Measurements from ENCODE around the gene RASAL2.
"Not testable (repeated sequence)": the region's sequence is repeated elsewhere in the genome, so short reads cannot be mapped to it uniquely, and the experiment has no call there.

The RASAL2 gene

GRCh38 chr1:178202546-178202945 lies 108.6 kb downstream of the RASAL2 start:
- H3K27ac ChIP-seq (ENCODE audit: low read depth, low read length); H3K4me1 ChIP-seq (ENCODE audit: insufficient read depth, low read length): not testable (repeated sequence)

GRCh38 chr1:178208269-178208856 lies 114.5 kb downstream of the RASAL2 start:
- peaks cover 35% of the 10 kb centered on the region for H3K9me3 ChIP-seq (ENCODE audit: insufficient read depth, low read depth, low read length)
- not testable (repeated sequence) for H3K27ac ChIP-seq (ENCODE audit: low read depth, low read length); H3K36me3 ChIP-seq (ENCODE audit: insufficient read depth, low read length); H3K9ac ChIP-seq (ENCODE audit: low read depth, low read length); H3K4me3 ChIP-seq (ENCODE audit: low read length); H3K4me1 ChIP-seq (ENCODE audit: insufficient read depth, low read length); H3K27me3 ChIP-seq (ENCODE audit: insufficient read depth, low read length)
- WGBS, result 97% methylated on average over 11 of the region's 11 CpGs

More at GRCh38 chr1:178202546-178202945, 108.6 kb downstream of the RASAL2 start:
- not testable (repeated sequence) for H3K4me3 ChIP-seq (ENCODE audit: low read length); H3K9ac ChIP-seq (ENCODE audit: low read depth, low read length); H3K27me3 ChIP-seq (ENCODE audit: insufficient read depth, low read length); H3K36me3 ChIP-seq (ENCODE audit: insufficient read depth, low read length)
- 95% methylated on average over 2 of the region's 2 CpGs for WGBS
- H3K9me3 ChIP-seq (ENCODE audit: insufficient read depth, low read depth, low read length), result peaks cover 28% of the 10 kb centered on the region

- no peak overlapping the region for H3K9ac ChIP-seq (ENCODE audit: low read depth, low read length)
- H3K27ac ChIP-seq (ENCODE audit: low read depth, low read length), result no peak overlapping the region
- 0 out of 2 replicates have a peak, but pooled peaks cover 3% of the 10 kb centered on the region for H3K36me3 ChIP-seq (ENCODE audit: insufficient read depth, low read length)
- 86% methylated on average over 1 of the region's 1 CpG for WGBS
- peaks cover 35% of the 10 kb centered on the region for H3K9me3 ChIP-seq (ENCODE audit: insufficient read depth, low read depth, low read length)
- H3K4me3 ChIP-seq (ENCODE audit: low read length), result no peak overlapping the region
- no peaks in the 10 kb centered on the region for H3K4me1 ChIP-seq (ENCODE audit: insufficient read depth, low read length)
- H3K27me3 ChIP-seq (ENCODE audit: insufficient read depth, low read length), result no peaks in the 10 kb centered on the region
Observed at GRCh38 chr1:178209935-178210334, 116.0 kb downstream of the RASAL2 start.

GRCh38 chr1:178218550-178218949 lies 124.6 kb downstream of the RASAL2 start:
- Histone ChIP-seq H3K27me3 (ENCODE audit: insufficient read depth, low read length) (no peaks in the 10 kb centered on the region), H3K27ac (ENCODE audit: low read depth, low read length) (no peak overlapping the region), H3K36me3 (ENCODE audit: insufficient read depth, low read length) (no peaks in the 10 kb centered on the region), H3K9me3 (ENCODE audit: insufficient read depth, low read depth, low read length) (no peaks in the 10 kb centered on the region), H3K9ac (ENCODE audit: low read depth, low read length) (no peak overlapping the region), H3K4me3 (ENCODE audit: low read length) (no peak overlapping the region), H3K4me1 (ENCODE audit: insufficient read depth, low read length) (peaks cover 3% of the 10 kb centered on the region; the same call in 1 of the 2 replicates)
- WGBS, result 93% methylated on average over 6 of the region's 6 CpGs

GRCh38 chr1:178220094-178220493 lies 126.2 kb downstream of the RASAL2 start:
- Histone ChIP-seq H3K4me1 (ENCODE audit: insufficient read depth, low read length) (peaks cover 3% of the 10 kb centered on the region; the same call in 1 of the 2 replicates), H3K36me3 (ENCODE audit: insufficient read depth, low read length) (no peaks in the 10 kb centered on the region), H3K27me3 (ENCODE audit: insufficient read depth, low read length) (no peaks in the 10 kb centered on the region), H3K9me3 (ENCODE audit: insufficient read depth, low read depth, low read length) (no peaks in the 10 kb centered on the region), H3K9ac (ENCODE audit: low read depth, low read length) (no peak overlapping the region), H3K4me3 (ENCODE audit: low read length) (no peak overlapping the region), H3K27ac (ENCODE audit: low read depth, low read length) (no peak overlapping the region)
- no CpG with 5 or more reads among the region's 1 CpG for WGBS

- Histone ChIP-seq H3K4me3 (ENCODE audit: low read length) (no peak overlapping the region), H3K27ac (ENCODE audit: low read depth, low read length) (no peak overlapping the region), H3K4me1 (ENCODE audit: insufficient read depth, low read length) (peaks cover 3% of the 10 kb centered on the region; the same call in 1 of the 2 replicates), H3K36me3 (ENCODE audit: insufficient read depth, low read length) (no peaks in the 10 kb centered on the region), H3K9me3 (ENCODE audit: insufficient read depth, low read depth, low read length) (no peaks in the 10 kb centered on the region), H3K27me3 (ENCODE audit: insufficient read depth, low read length) (no peaks in the 10 kb centered on the region), H3K9ac (ENCODE audit: low read depth, low read length) (no peak overlapping the region)
- 91% methylated on average over 1 of the region's 1 CpG for WGBS
Observed at GRCh38 chr1:178223289-178223688, 129.4 kb downstream of the RASAL2 start.

GRCh38 chr1:178224358-178224757 lies 130.5 kb downstream of the RASAL2 start:
- no peak overlapping the region for H3K9ac ChIP-seq (ENCODE audit: low read depth, low read length)
- no peaks in the 10 kb centered on the region for H3K36me3 ChIP-seq (ENCODE audit: insufficient read depth, low read length)
- H3K4me1 ChIP-seq (ENCODE audit: insufficient read depth, low read length), result peaks cover 3% of the 10 kb centered on the region; the same call in 1 of the 2 replicates
- no peak overlapping the region for H3K4me3 ChIP-seq (ENCODE audit: low read length)
- no peaks in the 10 kb centered on the region for H3K27me3 ChIP-seq (ENCODE audit: insufficient read depth, low read length)
- H3K9me3 ChIP-seq (ENCODE audit: insufficient read depth, low read depth, low read length), result no peaks in the 10 kb centered on the region
- no peak overlapping the region for H3K27ac ChIP-seq (ENCODE audit: low read depth, low read length)
- WGBS, result 93% methylated on average over 2 of the region's 4 CpGs

- WGBS, result 95% methylated on average over 5 of the region's 5 CpGs
- H3K27ac ChIP-seq (ENCODE audit: low read depth, low read length), result no peak overlapping the region
- no peaks in the 10 kb centered on the region for H3K9me3 ChIP-seq (ENCODE audit: insufficient read depth, low read depth, low read length)
Observed at GRCh38 chr1:178230881-178231409, 137.0 kb downstream of the RASAL2 start.

GRCh38 chr1:178232108-178232507 lies 138.2 kb downstream of the RASAL2 start:
- no peak overlapping the region for H3K4me3 ChIP-seq (ENCODE audit: low read length)
- H3K9me3 ChIP-seq (ENCODE audit: insufficient read depth, low read depth, low read length), result no peaks in the 10 kb centered on the region
- H3K27ac ChIP-seq (ENCODE audit: low read depth, low read length), result no peak overlapping the region
- no peaks in the 10 kb centered on the region; the same call in 1 of the 2 replicates for H3K4me1 ChIP-seq (ENCODE audit: insufficient read depth, low read length)
- no peaks in the 10 kb centered on the region for H3K27me3 ChIP-seq (ENCODE audit: insufficient read depth, low read length)
- H3K9ac ChIP-seq (ENCODE audit: low read depth, low read length), result no peak overlapping the region
- H3K36me3 ChIP-seq (ENCODE audit: insufficient read depth, low read length), result no peaks in the 10 kb centered on the region

More at GRCh38 chr1:178230881-178231409, 137.0 kb downstream of the RASAL2 start:
- Histone ChIP-seq H3K27me3 (ENCODE audit: insufficient read depth, low read length) (no peaks in the 10 kb centered on the region), H3K4me3 (ENCODE audit: low read length) (no peak overlapping the region), H3K36me3 (ENCODE audit: insufficient read depth, low read length) (no peaks in the 10 kb centered on the region), H3K4me1 (ENCODE audit: insufficient read depth, low read length) (no peaks in the 10 kb centered on the region; the same call in 1 of the 2 replicates), H3K9ac (ENCODE audit: low read depth, low read length) (no peak overlapping the region)

- 100% methylated on average over 2 of the region's 3 CpGs for WGBS
- no peaks in the 10 kb centered on the region for H3K36me3 ChIP-seq (ENCODE audit: insufficient read depth, low read length)
- H3K9me3 ChIP-seq (ENCODE audit: insufficient read depth, low read depth, low read length), result no peaks in the 10 kb centered on the region
- no peaks in the 10 kb centered on the region for H3K27me3 ChIP-seq (ENCODE audit: insufficient read depth, low read length)
- no peak overlapping the region for H3K9ac ChIP-seq (ENCODE audit: low read depth, low read length)
- H3K4me1 ChIP-seq (ENCODE audit: insufficient read depth, low read length), result no peaks in the 10 kb centered on the region; the same call in 1 of the 2 replicates
- H3K4me3 ChIP-seq (ENCODE audit: low read length), result no peak overlapping the region
- no peak overlapping the region for H3K27ac ChIP-seq (ENCODE audit: low read depth, low read length)
Observed at GRCh38 chr1:178232949-178233348, 139.0 kb downstream of the RASAL2 start.

- Histone ChIP-seq H3K27me3 (ENCODE audit: insufficient read depth, low read length) (no peaks in the 10 kb centered on the region), H3K4me3 (ENCODE audit: low read length) (no peak overlapping the region), H3K4me1 (ENCODE audit: insufficient read depth, low read length) (0 out of 2 replicates have a peak, but pooled peaks cover 5% of the 10 kb centered on the region), H3K9ac (ENCODE audit: low read depth, low read length) (no peak overlapping the region), H3K27ac (ENCODE audit: low read depth, low read length) (no peak overlapping the region), H3K9me3 (ENCODE audit: insufficient read depth, low read depth, low read length) (no peaks in the 10 kb centered on the region), H3K36me3 (ENCODE audit: insufficient read depth, low read length) (no peaks in the 10 kb centered on the region)
- WGBS, result 95% methylated on average over 2 of the region's 2 CpGs
Observed at GRCh38 chr1:178237121-178237520, 143.2 kb downstream of the RASAL2 start.
